HEK293 (cell line): ENCODE measurements around the gene INA.
A peak's percentile ranks its signal among the peaks of the same experiment; 100 is the strongest.

Experiments used
- CTCF ChIA-PET: fragments of 350-600 bp; formaldehyde crosslinking; extraction: SDS; loops from one replicate; lab custom pipeline; 2021; ENCODE audit warnings: antibody characterized with exemption; lab: Yijun Ruan, JAX
- POLR2A ChIA-PET: fragments of 300-600 bp; formaldehyde crosslinking; extraction: SDS; loops from one replicate; lab custom pipeline; 2020; ENCODE audit warnings: antibody characterized with exemption, inconsistent platforms; lab: Yijun Ruan, JAX
- H3K27ac ChIP-seq: fragments of 200-500 bp; sonication (Bioruptor generic); 2 replicates; pipeline ENCODE4 v1.5.1; 2014; ENCODE audit warnings: low read depth, low read length, control low read depth, inconsistent platforms; ENCODE audit errors: extremely low read depth
- H3K36me3 ChIP-seq, 2 experiments: fragments of 200-500 bp in 1 of 2; sonication (Bioruptor generic) in 1 of 2; 1 replicate in 1 of 2; 2 replicates in 1 of 2; pipeline ENCODE4 v1.5.1; 2014 to 2017; ENCODE audit warnings: inconsistent platforms in 2 of 2, low read length in 2 of 2; ENCODE audit not compliant: control insufficient read depth in 2 of 2, insufficient read depth in 1 of 2
- H3K4me1 ChIP-seq: fragments of 200-500 bp; sonication (Bioruptor generic); 2 replicates; pipeline ENCODE4 v1.5.1; 2014; ENCODE audit warnings: mild to moderate bottlenecking, low read length, inconsistent platforms; ENCODE audit not compliant: control insufficient read depth, insufficient read depth
- H3K4me3 ChIP-seq: 2 replicates; pipeline ENCODE4 v1.5.1; 2011; ENCODE audit warnings: low read depth, mild to moderate bottlenecking, control low read depth, low read length, moderate library complexity
- H3K9me3 ChIP-seq: fragments of 200-500 bp; sonication (Bioruptor generic); 2 replicates; pipeline ENCODE4 v1.5.1; 2014; ENCODE audit warnings: low read depth, low read length, inconsistent platforms; ENCODE audit not compliant: control insufficient read depth, insufficient read depth
- GLI4 ChIP-seq: fragments of 450-650 bp; formaldehyde crosslinking; IDR thresholded peaks from 2 replicates; pipeline ENCODE4 v1.5.1; 2016; ENCODE audit warnings: missing biosample characterization, missing genetic modification characterization
- KLF1 ChIP-seq: fragments of 450-650 bp; formaldehyde crosslinking; IDR thresholded peaks from 2 replicates; pipeline ENCODE4 v1.5.1; 2016; ENCODE audit warnings: missing biosample characterization, missing genetic modification characterization
- MYNN ChIP-seq: fragments of 450-650 bp; formaldehyde crosslinking; IDR thresholded peaks from 2 replicates; pipeline ENCODE4 v1.5.1; 2016; ENCODE audit warnings: missing biosample characterization, missing genetic modification characterization, borderline replicate concordance
- SCRT1 ChIP-seq: fragments of 450-650 bp; formaldehyde crosslinking; IDR thresholded peaks from 2 replicates; pipeline ENCODE4 v1.5.1; 2016; ENCODE audit warnings: missing biosample characterization, missing genetic modification characterization, borderline replicate concordance
- TCF7L2 ChIP-seq: IDR thresholded peaks from 2 replicates; pipeline ENCODE4 v1.6.1; 2011; ENCODE audit warnings: low read depth, mild to moderate bottlenecking, inconsistent platforms, low read length, moderate library complexity, borderline replicate concordance
- YY1 ChIP-seq: fragments of 450-650 bp; formaldehyde crosslinking; IDR thresholded peaks from 2 replicates; pipeline ENCODE4 v1.5.1; 2018; ENCODE audit warnings: missing biosample characterization, missing genetic modification characterization
- ZBTB17 ChIP-seq: fragments of 450-650 bp; formaldehyde crosslinking; IDR thresholded peaks from 2 replicates; pipeline ENCODE4 v1.5.1; 2016; ENCODE audit warnings: missing biosample characterization, missing genetic modification characterization
- ZFP3 ChIP-seq: fragments of 450-650 bp; formaldehyde crosslinking; IDR thresholded peaks from 2 replicates; pipeline ENCODE4 v1.5.1; 2016; ENCODE audit warnings: low read depth, missing biosample characterization, missing genetic modification characterization
- ZNF112 ChIP-seq: fragments of 450-650 bp; formaldehyde crosslinking; IDR thresholded peaks from 2 replicates; pipeline ENCODE4 v1.5.0; 2017; ENCODE audit warnings: missing biosample characterization, missing genetic modification characterization
- ZNF121 ChIP-seq: fragments of 450-650 bp; formaldehyde crosslinking; IDR thresholded peaks from 2 replicates; pipeline ENCODE4 v1.5.1; 2016; ENCODE audit warnings: missing biosample characterization, missing genetic modification characterization
- ZNF274 ChIP-seq, 2 experiments: fragments of 200-500 bp in 1 of 2; fragments of 450-650 bp in 1 of 2; sonication (Bioruptor generic) in 1 of 2; formaldehyde crosslinking in 1 of 2; IDR thresholded peaks; 2 replicates each; pipeline versions ENCODE4 v1.5.1 to v1.6.1; 2014 to 2016; ENCODE audit warnings: borderline replicate concordance in 1 of 2, inconsistent platforms in 1 of 2, low read length in 1 of 2, missing biosample characterization in 1 of 2, missing genetic modification characterization in 1 of 2
- ZNF366 ChIP-seq: fragments of 450-650 bp; formaldehyde crosslinking; conservative IDR thresholded peaks from 2 replicates; pipeline ENCODE4 v1.5.1; 2016; ENCODE audit warnings: missing biosample characterization, missing genetic modification characterization
- ZNF600 ChIP-seq: fragments of 450-650 bp; formaldehyde crosslinking; IDR thresholded peaks from 2 replicates; pipeline ENCODE4 v1.5.1; 2016; ENCODE audit warnings: missing biosample characterization, missing genetic modification characterization
- ZNF654 ChIP-seq: fragments of 450-650 bp; formaldehyde crosslinking; IDR thresholded peaks from 2 replicates; pipeline ENCODE4 v1.5.1; 2016; ENCODE audit warnings: low read depth, missing biosample characterization, missing genetic modification characterization
- ZNF670 ChIP-seq: fragments of 450-650 bp; formaldehyde crosslinking; IDR thresholded peaks from 2 replicates; pipeline ENCODE4 v1.5.1; 2016; ENCODE audit warnings: missing biosample characterization, missing genetic modification characterization, low read depth
- TF ChIP-seq, protein P1 (sequence below): fragments of 450-650 bp; formaldehyde crosslinking; conservative IDR thresholded peaks from 2 replicates; pipeline ENCODE4 v1.5.1; 2016; ENCODE audit warnings: low read depth, missing biosample characterization, missing genetic modification characterization
- TF ChIP-seq, protein P2 (sequence below): fragments of 450-650 bp; formaldehyde crosslinking; IDR thresholded peaks from 2 replicates; pipeline ENCODE4 v1.5.1; 2016; ENCODE audit warnings: missing biosample characterization, missing genetic modification characterization
- TF ChIP-seq, protein P3 (sequence below): fragments of 450-650 bp; formaldehyde crosslinking; IDR thresholded peaks from 2 replicates; pipeline ENCODE4 v1.5.1; 2016; ENCODE audit warnings: missing biosample characterization, missing genetic modification characterization

The INA gene

DNA sequence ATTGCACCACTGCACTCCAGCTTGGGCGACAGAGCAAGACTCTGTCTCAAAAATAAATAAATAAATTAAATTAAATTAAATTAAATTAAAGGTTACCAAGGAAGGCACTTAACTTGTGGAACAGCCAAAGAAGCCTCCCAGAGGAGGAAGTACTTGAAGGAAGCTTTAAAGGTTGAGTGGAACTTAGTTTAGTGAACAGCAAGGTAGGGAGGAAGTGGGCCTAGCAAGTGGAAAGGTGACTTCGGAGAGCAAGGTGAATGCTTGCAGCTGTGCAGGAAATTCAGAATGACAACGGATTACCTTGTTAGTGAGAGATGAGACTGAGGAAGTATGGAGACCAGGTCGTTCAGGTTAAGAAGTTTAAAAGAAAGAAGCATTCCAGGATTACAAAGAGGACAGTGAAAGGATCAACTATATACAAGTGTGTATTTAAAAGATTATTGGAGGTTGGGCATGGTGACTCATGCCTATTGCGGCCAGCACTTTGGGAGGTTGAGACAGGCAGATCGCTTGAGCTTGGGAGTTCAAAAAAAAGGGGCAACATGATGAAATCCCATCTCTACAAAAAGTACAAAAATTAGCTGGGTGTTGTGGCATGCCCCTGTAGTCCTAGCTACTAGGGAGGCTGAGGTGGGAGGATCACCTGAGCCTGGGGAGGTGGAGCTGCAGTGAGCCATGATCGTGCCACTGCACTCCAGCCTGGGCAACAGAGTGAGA is 44.0 kb upstream of the INA start:
- POLR2A ChIA-PET = interaction anchor here (0.6 kb wide), 1 partner anchor 9 kb away, joined by 3 read pairs; no protein-coding TSS in a partner anchor
- Histone ChIP-seq H3K36me3 (no peaks in the 10 kb centered on the region), H3K4me3 (no peak overlapping the region), H3K9me3 (no peaks in the 10 kb centered on the region), H3K4me1 (no peaks in the 10 kb centered on the region)
- TF ChIP-seq ZNF121 (tag by site-specific recombination) (peak; percentile 49; the same call in 1 of the 2 replicates), YY1 (no peak)
- TF ChIP-seq, all 188 proteins: peak for 1
- CTCF ChIA-PET = interaction anchor here (1.6 kb wide), 1 partner anchor 11 kb away, joined by 12 read pairs; no protein-coding TSS in a partner anchor
- H3K27ac ChIP-seq = no peak overlapping the region

DNA sequence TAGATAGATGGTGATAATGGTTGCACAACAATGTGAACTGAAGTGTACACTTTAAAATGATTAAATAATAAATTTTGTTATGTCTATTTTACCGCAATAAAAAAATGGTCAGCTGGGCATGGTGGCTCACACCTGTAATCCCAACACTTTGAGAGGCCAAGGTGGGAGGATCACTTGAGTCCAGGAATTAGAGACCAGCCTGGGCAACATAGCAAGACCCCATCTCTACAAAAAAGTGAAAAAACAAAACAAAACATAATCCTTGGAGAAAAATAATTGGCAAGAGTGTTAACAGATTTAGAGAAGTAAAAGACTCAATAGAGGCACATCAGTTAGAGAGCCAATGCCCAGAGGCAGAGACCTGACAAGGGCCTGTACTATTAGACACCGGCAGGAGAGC is 41.2 kb upstream of the INA start:
- H3K27ac ChIP-seq = no peak overlapping the region
- CTCF ChIA-PET = interaction anchor here (0.5 kb wide), 1 partner anchor 245 kb away, joined by 3 read pairs; no protein-coding TSS in a partner anchor
- H3K36me3 ChIP-seq = no peaks in the 10 kb centered on the region
- H3K4me1 ChIP-seq = no peaks in the 10 kb centered on the region
- no peak overlapping the region for H3K4me3 ChIP-seq
- H3K9me3 ChIP-seq = no peaks in the 10 kb centered on the region
- POLR2A ChIA-PET = no interaction called here
- TF ChIP-seq MYNN (no peak), ZNF121 (tag by site-specific recombination) (peak; percentile 81), SCRT1 (tag by site-specific recombination) (0 out of 2 replicates have a peak, but pooled peaks have one; percentile 5)

DNA sequence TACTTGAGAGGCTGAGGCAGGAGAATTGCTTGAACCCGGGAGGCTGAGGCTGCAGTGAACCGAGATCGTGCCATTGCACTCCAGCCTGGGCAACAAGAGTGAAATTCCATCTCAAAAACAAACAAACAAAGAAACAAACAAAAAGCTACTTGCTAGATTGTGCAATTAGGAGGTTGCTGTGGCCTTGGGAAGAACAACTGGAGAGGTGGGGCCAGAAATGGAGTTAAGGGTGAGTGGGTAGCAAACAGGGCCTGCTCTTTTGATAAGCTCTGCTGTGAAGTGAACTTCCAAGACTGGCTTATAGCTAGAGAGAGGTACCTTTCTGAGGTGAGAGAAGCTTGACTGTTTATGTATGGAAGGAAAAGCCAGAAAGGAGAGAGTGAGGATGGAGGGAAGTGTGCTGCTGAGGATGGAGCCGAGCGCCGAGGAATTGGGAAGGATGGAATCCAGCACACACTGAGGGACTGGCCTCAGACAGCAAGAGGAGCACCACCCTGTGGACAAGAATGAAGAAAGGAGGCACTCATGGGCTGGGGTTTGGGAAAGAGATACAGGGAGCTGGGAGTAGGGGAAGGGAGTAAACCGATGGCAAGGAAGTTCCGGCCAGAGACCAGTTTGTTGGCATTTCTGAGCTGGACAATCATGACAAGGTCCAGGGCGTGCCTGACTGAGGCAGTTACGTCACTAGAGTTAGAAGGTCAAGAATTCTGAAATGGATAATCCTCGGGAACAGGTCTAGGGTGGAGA is 38.3 kb upstream of the INA start:
- no peaks in the 10 kb centered on the region for H3K36me3 ChIP-seq
- ChIA-PET POLR2A (interaction anchor here (1.2 kb wide), 2 partner anchors 46 to 321 kb away, joined by 6 read pairs; partner anchors contain the start of gene CNNM2), CTCF (interaction anchor here (0.6 to 1.6 kb wide), 13 partner anchors 10 to 331 kb away, joined by 3 to 9 read pairs (median 3); partner anchors contain the start of gene INA)
- no peaks in the 10 kb centered on the region for H3K9me3 ChIP-seq
- H3K27ac ChIP-seq = no peak overlapping the region
- H3K4me3 ChIP-seq = no peak overlapping the region
- H3K4me1 ChIP-seq = peaks cover 6% of the 10 kb centered on the region; the same call in 1 of the 2 replicates
- TF ChIP-seq ZNF670 (tag by site-specific recombination) = no peak
- TF ChIP-seq ZNF112 (tag by site-specific recombination) = no peak
- no peak for TF ChIP-seq ZFP3 (tag by site-specific recombination)
- TF ChIP-seq ZBTB17 (tag by site-specific recombination) = peak; percentile 74
- TF ChIP-seq, protein P1, sequence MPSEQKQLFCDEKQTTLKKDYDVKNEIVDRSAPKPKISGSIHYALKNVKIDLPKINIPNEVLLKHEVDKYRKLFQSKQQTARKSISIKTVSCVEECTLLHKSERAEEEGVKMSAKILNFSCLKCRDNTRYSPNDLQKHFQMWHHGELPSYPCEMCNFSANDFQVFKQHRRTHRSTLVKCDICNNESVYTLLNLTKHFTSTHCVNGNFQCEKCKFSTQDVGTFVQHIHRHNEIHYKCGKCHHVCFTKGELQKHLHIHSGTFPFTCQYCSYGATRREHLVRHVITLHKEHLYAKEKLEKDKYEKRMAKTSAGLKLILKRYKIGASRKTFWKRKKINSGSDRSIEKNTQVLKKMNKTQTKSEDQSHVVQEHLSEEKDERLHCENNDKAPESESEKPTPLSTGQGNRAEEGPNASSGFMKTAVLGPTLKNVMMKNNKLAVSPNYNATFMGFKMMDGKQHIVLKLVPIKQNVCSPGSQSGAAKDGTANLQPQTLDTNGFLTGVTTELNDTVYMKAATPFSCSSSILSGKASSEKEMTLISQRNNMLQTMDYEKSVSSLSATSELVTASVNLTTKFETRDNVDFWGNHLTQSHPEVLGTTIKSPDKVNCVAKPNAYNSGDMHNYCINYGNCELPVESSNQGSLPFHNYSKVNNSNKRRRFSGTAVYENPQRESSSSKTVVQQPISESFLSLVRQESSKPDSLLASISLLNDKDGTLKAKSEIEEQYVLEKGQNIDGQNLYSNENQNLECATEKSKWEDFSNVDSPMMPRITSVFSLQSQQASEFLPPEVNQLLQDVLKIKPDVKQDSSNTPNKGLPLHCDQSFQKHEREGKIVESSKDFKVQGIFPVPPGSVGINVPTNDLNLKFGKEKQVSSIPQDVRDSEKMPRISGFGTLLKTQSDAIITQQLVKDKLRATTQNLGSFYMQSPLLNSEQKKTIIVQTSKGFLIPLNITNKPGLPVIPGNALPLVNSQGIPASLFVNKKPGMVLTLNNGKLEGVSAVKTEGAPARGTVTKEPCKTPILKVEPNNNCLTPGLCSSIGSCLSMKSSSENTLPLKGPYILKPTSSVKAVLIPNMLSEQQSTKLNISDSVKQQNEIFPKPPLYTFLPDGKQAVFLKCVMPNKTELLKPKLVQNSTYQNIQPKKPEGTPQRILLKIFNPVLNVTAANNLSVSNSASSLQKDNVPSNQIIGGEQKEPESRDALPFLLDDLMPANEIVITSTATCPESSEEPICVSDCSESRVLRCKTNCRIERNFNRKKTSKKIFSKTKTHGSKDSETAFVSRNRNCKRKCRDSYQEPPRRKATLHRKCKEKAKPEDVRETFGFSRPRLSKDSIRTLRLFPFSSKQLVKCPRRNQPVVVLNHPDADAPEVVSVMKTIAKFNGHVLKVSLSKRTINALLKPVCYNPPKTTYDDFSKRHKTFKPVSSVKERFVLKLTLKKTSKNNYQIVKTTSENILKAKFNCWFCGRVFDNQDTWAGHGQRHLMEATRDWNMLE (tag by site-specific recombination) = no peak
- peak; percentile 63 for TF ChIP-seq ZNF654 (tag by site-specific recombination)
- peak; percentile 75; the same call in 1 of the 2 replicates for TF ChIP-seq ZNF600
- TF ChIP-seq, protein P2, sequence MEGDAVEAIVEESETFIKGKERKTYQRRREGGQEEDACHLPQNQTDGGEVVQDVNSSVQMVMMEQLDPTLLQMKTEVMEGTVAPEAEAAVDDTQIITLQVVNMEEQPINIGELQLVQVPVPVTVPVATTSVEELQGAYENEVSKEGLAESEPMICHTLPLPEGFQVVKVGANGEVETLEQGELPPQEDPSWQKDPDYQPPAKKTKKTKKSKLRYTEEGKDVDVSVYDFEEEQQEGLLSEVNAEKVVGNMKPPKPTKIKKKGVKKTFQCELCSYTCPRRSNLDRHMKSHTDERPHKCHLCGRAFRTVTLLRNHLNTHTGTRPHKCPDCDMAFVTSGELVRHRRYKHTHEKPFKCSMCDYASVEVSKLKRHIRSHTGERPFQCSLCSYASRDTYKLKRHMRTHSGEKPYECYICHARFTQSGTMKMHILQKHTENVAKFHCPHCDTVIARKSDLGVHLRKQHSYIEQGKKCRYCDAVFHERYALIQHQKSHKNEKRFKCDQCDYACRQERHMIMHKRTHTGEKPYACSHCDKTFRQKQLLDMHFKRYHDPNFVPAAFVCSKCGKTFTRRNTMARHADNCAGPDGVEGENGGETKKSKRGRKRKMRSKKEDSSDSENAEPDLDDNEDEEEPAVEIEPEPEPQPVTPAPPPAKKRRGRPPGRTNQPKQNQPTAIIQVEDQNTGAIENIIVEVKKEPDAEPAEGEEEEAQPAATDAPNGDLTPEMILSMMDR (tag by site-specific recombination) = peak; percentile 63; the same call in 1 of the 2 replicates
- no peak for TF ChIP-seq KLF1 (tag by site-specific recombination)
- no peak for TF ChIP-seq ZNF274 (IDR thresholded peaks at IDR 0.05; ENCODE audit: low read length)
- no peak for TF ChIP-seq ZNF274 (tag by site-specific recombination; IDR thresholded peaks at IDR 0.05; ENCODE audit: borderline replicate concordance)
- no peak for TF ChIP-seq TCF7L2
- TF ChIP-seq ZNF366 (tag by site-specific recombination) = peak; percentile 44; the same call in 1 of the 2 replicates
- TF ChIP-seq, protein P3, sequence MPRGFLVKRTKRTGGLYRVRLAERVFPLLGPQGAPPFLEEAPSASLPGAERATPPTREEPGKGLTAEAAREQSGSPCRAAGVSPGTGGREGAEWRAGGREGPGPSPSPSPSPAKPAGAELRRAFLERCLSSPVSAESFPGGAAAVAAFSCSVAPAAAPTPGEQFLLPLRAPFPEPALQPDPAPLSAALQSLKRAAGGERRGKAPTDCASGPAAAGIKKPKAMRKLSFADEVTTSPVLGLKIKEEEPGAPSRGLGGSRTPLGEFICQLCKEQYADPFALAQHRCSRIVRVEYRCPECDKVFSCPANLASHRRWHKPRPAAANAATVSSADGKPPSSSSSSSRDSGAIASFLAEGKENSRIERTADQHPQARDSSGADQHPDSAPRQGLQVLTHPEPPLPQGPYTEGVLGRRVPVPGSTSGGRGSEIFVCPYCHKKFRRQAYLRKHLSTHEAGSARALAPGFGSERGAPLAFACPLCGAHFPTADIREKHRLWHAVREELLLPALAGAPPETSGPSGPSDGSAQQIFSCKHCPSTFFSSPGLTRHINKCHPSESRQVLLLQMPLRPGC (tag by site-specific recombination) = no peak
- no peak for TF ChIP-seq GLI4
